B cell (primary cell): ENCODE results near the gene WDR86. TPM values are rescaled to one million over a fixed set of nuclear protein-coding genes. Genes with fewer than 3 reads are reported as not detected.

Experiments used
- ATAC-seq: fragments of 200-7000 bp; cut with Tn5 transposase; one replicate; pipeline ENCODE4 v1.10.0; 2021; ENCODE audit warnings: low read depth, mild to moderate bottlenecking, moderate number of reproducible peaks, moderate library complexity
- CTCF ChIA-PET: fragments of 350-600 bp; sonication (Branson Sonifier 250); formaldehyde crosslinking; loops from one replicate; lab custom pipeline; 2021; ENCODE audit warnings: antibody characterized with exemption, inconsistent platforms; lab: Charles Lee
- POLR2A ChIA-PET: fragments of 350-600 bp; sonication (Branson Sonifier 250); formaldehyde crosslinking; loops from one replicate; lab custom pipeline; 2021; ENCODE audit warnings: antibody characterized with exemption; lab: Charles Lee
- DNase-seq: peaks from one replicate; pipeline ENCODE4 v3.0.0; 2013
- H2AFZ ChIP-seq: 2 replicates; pipeline ENCODE4 v1.6.1; 2012; ENCODE audit warnings: mild to moderate bottlenecking, low read depth, low read length; ENCODE audit not compliant: insufficient read depth, poor library complexity, severe bottlenecking
- H3K27ac ChIP-seq, 2 donors: 1 replicate in 1 of 2; 2 replicates in 1 of 2; pipeline ENCODE4 v1.5.1; 2012 to 2013; ENCODE audit warnings: low read length in 2 of 2, mild to moderate bottlenecking in 2 of 2, moderate library complexity in 1 of 2
- H3K27me3 ChIP-seq, 4 experiments: fragments of 200-600 bp in 1 of 4; sonication (generic) in 1 of 4; replicated peaks in 1 of 4; 1 replicate in 2 of 4; 2 replicates in 2 of 4; pipeline versions ENCODE4 v1.6.1 to v1.7.0; 2013 to 2016; ENCODE audit warnings: low read length in 3 of 4, mild to moderate bottlenecking in 2 of 4, mixed read lengths in 1 of 4, moderate library complexity in 1 of 4; ENCODE audit not compliant: insufficient read depth in 4 of 4, control insufficient read depth in 3 of 4; ENCODE audit errors: control extremely low read depth in 1 of 4
- H3K36me3 ChIP-seq, 2 experiments: replicated peaks in 1 of 2; 1 replicate in 1 of 2; 2 replicates in 1 of 2; pipeline versions ENCODE4 v1.6.1 to v1.7.1; 2013; ENCODE audit warnings: low read length in 1 of 2; ENCODE audit not compliant: insufficient read depth in 2 of 2, control insufficient read depth in 1 of 2; ENCODE audit errors: control extremely low read depth in 1 of 2, extremely low read depth in 1 of 2
- H3K4me1 ChIP-seq, 2 donors: fragments of 200-600 bp in 1 of 2; sonication (generic) in 1 of 2; 1 replicate in 1 of 2; 2 replicates in 1 of 2; pipeline versions ENCODE4 v1.5.1 to v1.6.1; 2013 to 2017; ENCODE audit warnings: low read length in 2 of 2; ENCODE audit not compliant: control insufficient read depth in 2 of 2, insufficient read depth in 2 of 2
- H3K4me2 ChIP-seq: replicated peaks from 2 replicates; pipeline ENCODE3; 2012; ENCODE audit warnings: mild to moderate bottlenecking, low read depth, low read length; ENCODE audit not compliant: poor library complexity, severe bottlenecking
- H3K4me3 ChIP-seq, 5 experiments: fragments of 200-600 bp in 1 of 5; sonication (generic) in 1 of 5; 1 replicate in 3 of 5; 2 replicates in 2 of 5; pipeline versions ENCODE4 v1.5.1 to v1.7.0; 2011 to 2016; ENCODE audit warnings: low read length in 4 of 5, mild to moderate bottlenecking in 4 of 5, low read depth in 2 of 5, control low read depth in 1 of 5, moderate library complexity in 1 of 5; ENCODE audit not compliant: insufficient read depth in 1 of 5; ENCODE audit errors: control extremely low read depth in 1 of 5, extremely low read depth in 1 of 5
- H3K79me2 ChIP-seq: fragments of 200-600 bp; sonication (generic); one replicate; pipeline ENCODE4 v1.6.0; 2016; ENCODE audit warnings: low read length; ENCODE audit not compliant: control insufficient read depth, insufficient read depth
- H3K9ac ChIP-seq: fragments of 200-600 bp; sonication (generic); 2 replicates; pipeline ENCODE4 v1.6.1; 2017; ENCODE audit warnings: mild to moderate bottlenecking, low read length, moderate library complexity
- H3K9me3 ChIP-seq, 3 donors: one replicate each; pipeline versions ENCODE4 v1.6.1 to v1.7.1; 2013; ENCODE audit warnings: low read length in 2 of 3; ENCODE audit not compliant: control insufficient read depth in 2 of 3, insufficient read depth in 1 of 3; ENCODE audit errors: control extremely low read depth in 1 of 3
- H4K20me1 ChIP-seq: 2 replicates; pipeline ENCODE4 v1.6.0; 2012; ENCODE audit warnings: mild to moderate bottlenecking, low read length; ENCODE audit not compliant: insufficient read depth, control insufficient read depth, poor library complexity, severe bottlenecking
- H3K27ac Mint-ChIP-seq: one replicate; pipeline ENCODE4 v1.8.0; 2021; ENCODE audit warnings: mixed read lengths
- H3K27me3 Mint-ChIP-seq: one replicate; pipeline ENCODE4 v1.8.0; 2021; ENCODE audit warnings: mixed read lengths
- H3K4me1 Mint-ChIP-seq: one replicate; pipeline ENCODE4 v1.8.0; 2021; ENCODE audit warnings: mixed read lengths
- H3K4me3 Mint-ChIP-seq: one replicate; pipeline ENCODE4 v1.8.0; 2021; ENCODE audit warnings: mixed read lengths
- H3K9me3 Mint-ChIP-seq: one replicate; pipeline ENCODE4 v1.8.0; 2022; ENCODE audit warnings: mixed read lengths; ENCODE audit not compliant: insufficient read depth
- EZH2 ChIP-seq: IDR thresholded peaks from 2 replicates; pipeline ENCODE4 v1.6.1; 2012; ENCODE audit warnings: borderline replicate concordance, low read depth, mild to moderate bottlenecking, moderate library complexity, low read length; ENCODE audit not compliant: insufficient read depth, poor library complexity, severe bottlenecking
- WGBS: methylation state at CpG from one replicate; pipeline ENCODE4 v1.1.5; 2013; ENCODE audit warnings: missing lambda C conversion rate; ENCODE audit not compliant: insufficient coverage; 5-methylcytosine and 5-hydroxymethylcytosine counted together
- intact Hi-C: fragments of 100-400 bp; cut with micrococcal nuclease; formaldehyde crosslinking; loops from one replicate; pipeline ENCODE4 v1.10.0; 2022
- polyA plus RNA-seq: library from polyadenylated mRNA; depleted of rRNA; stranded (reverse); fragments of >200 nt; gene quantifications from 2 replicates; pipeline ENCODE4 v1.2.3, GENCODE V29; 2012
- total RNA-seq, 2 donors: library from RNA; stranded (reverse); fragments of 120-200 nt in 1 of 2; gene quantifications; 1 replicate in 1 of 2; 2 replicates in 1 of 2; pipeline versions ENCODE4 v1.2.3 to v1.2.4, GENCODE V29; 2013 to 2022
- TF ChIP-seq, protein P1 (sequence below): fragments of 200-600 bp; IDR thresholded peaks from one replicate; pipeline ENCODE4 v1.8.0; 2022; ENCODE audit warnings: antibody characterized with exemption, mild to moderate bottlenecking

WDR86 gene
- total and polyA plus RNA-seq, 2 donors (not counting 1 experiment from before 2014, with no cell fraction given) = 1.4 to 1.5 TPM

DNA sequence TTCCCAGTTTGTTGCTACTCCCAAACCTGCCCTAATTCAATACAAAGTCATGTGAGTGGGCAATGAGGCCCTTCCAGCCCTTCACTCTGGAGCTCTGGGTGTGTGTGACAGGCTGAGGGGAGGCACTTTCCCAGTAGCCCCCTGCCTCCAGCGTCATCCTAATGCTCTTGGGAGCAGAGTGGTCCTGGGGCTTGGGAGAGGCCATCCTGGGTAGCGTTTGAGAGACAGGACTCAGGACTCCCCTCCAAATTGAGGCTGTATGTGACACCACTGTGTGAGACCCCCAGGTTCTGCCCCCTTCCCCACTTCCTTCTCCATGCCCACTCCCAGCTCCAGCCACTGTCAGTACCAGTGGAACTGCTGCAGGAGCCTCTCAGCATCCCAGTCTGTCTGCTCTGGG is 36.6 kb upstream of the WDR86 start:
- Mint-ChIP-seq H3K4me1 (peaks cover 6% of the 10 kb centered on the region), H3K27me3 (peaks cover 38% of the 10 kb centered on the region), H3K27ac (no peak overlapping the region), H3K9me3 (no peaks in the 10 kb centered on the region), H3K4me3 (no peak overlapping the region)
- H2AFZ ChIP-seq = no peak overlapping the region
- no peak overlapping the region for H3K9ac ChIP-seq
- no peaks in the 10 kb centered on the region for H3K79me2 ChIP-seq
- H3K4me3 ChIP-seq = no peak overlapping the region
- intact Hi-C loops = loop anchor here (5.0 kb wide), 1 partner anchor 311 kb away; no protein-coding TSS in a partner anchor
- no peak for TF ChIP-seq EZH2
- TF ChIP-seq, protein P1, sequence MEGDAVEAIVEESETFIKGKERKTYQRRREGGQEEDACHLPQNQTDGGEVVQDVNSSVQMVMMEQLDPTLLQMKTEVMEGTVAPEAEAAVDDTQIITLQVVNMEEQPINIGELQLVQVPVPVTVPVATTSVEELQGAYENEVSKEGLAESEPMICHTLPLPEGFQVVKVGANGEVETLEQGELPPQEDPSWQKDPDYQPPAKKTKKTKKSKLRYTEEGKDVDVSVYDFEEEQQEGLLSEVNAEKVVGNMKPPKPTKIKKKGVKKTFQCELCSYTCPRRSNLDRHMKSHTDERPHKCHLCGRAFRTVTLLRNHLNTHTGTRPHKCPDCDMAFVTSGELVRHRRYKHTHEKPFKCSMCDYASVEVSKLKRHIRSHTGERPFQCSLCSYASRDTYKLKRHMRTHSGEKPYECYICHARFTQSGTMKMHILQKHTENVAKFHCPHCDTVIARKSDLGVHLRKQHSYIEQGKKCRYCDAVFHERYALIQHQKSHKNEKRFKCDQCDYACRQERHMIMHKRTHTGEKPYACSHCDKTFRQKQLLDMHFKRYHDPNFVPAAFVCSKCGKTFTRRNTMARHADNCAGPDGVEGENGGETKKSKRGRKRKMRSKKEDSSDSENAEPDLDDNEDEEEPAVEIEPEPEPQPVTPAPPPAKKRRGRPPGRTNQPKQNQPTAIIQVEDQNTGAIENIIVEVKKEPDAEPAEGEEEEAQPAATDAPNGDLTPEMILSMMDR = no peak
- ATAC-seq (no peak), DNase-seq (no peak)
- no peak overlapping the region for H3K4me2 ChIP-seq
- H4K20me1 ChIP-seq = no peaks in the 10 kb centered on the region
- H3K27ac ChIP-seq = no peak overlapping the region
- peaks cover 0 to 9% (median 2%) of the 10 kb centered on the region in 4 experiments for H3K27me3 ChIP-seq
- CTCF ChIA-PET = interaction anchor here (11.9 to 12.6 kb wide), 2 partner anchors 78 to 129 kb away, joined by 137 to 230 read pairs; no protein-coding TSS in a partner anchor
- no peaks in the 10 kb centered on the region for H3K36me3 ChIP-seq
- 100% methylated on average over 1 of the region's 2 CpGs for WGBS
- POLR2A ChIA-PET = no interaction called here
- H3K9me3 ChIP-seq = no peaks in the 10 kb centered on the region
- H3K4me1 ChIP-seq = peaks cover 0 to 8% of the 10 kb centered on the region in 2 donors

DNA sequence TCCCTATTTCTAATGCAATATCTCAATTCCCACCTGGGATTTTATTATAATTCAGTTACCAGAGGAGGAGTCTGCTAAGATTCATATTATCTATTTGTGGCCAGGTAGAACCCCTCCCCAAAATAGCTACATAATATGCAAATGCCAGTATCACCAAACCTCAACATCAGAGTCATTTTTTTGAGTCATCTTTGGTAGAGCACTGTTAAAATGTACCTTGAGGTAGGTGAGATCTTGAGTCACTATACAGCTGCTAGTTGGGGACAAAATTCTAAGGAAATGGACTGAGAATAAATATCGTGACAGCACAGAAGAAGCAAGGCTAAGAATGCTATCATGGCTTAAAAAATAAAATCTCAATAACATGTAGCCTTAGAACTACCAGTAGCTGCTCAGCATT is 34.8 kb upstream of the WDR86 start:
- Mint-ChIP-seq H3K27me3 (peaks cover 42% of the 10 kb centered on the region), H3K4me1 (peaks cover 7% of the 10 kb centered on the region), H3K27ac (no peak overlapping the region), H3K4me3 (no peak overlapping the region), H3K9me3 (no peaks in the 10 kb centered on the region)
- no peak overlapping the region for H2AFZ ChIP-seq
- ChIA-PET POLR2A (no interaction called here), CTCF (interaction anchor here (0.6 to 12.6 kb wide), 4 partner anchors 77 to 534 kb away, joined by 3 to 230 read pairs (median 70); no protein-coding TSS in a partner anchor)
- H3K79me2 ChIP-seq = no peaks in the 10 kb centered on the region
- no peak for TF ChIP-seq EZH2
- TF ChIP-seq, protein P1 = no peak
- no peaks in the 10 kb centered on the region for H4K20me1 ChIP-seq
- ATAC-seq (no peak), DNase-seq (no peak)
- H3K9ac ChIP-seq = no peak overlapping the region
- peaks cover 0 to 25% (median 7%) of the 10 kb centered on the region in 4 experiments for H3K27me3 ChIP-seq
- no peaks in the 10 kb centered on the region for H3K9me3 ChIP-seq
- intact Hi-C loops = loop anchor here (5.0 kb wide), 1 partner anchor 313 kb away; no protein-coding TSS in a partner anchor
- peaks cover 0 to 8% of the 10 kb centered on the region in 2 donors for H3K4me1 ChIP-seq
- no CpG with 5 or more reads among the region's 1 CpG for WGBS
- H3K4me2 ChIP-seq = no peak overlapping the region
- H3K27ac ChIP-seq = no peak overlapping the region
- H3K36me3 ChIP-seq = no peaks in the 10 kb centered on the region
- H3K4me3 ChIP-seq = no peak overlapping the region
